Measurements from ENCODE around the gene AJAP1. TPM values are rescaled to one million over a fixed set of nuclear protein-coding genes. Genes with fewer than 3 reads are reported as not detected.

The AJAP1 gene
- total and polyA plus RNA-seq, 2 experiments from 2014 or later, result not detected

- Histone ChIP-seq H3K36me3 (ENCODE audit: insufficient read depth) (no peaks in the 10 kb centered on the region; the same call in 1 of the 2 replicates), H3K4me1 (ENCODE audit: insufficient read depth) (no peaks in the 10 kb centered on the region), H4K20me1 (replicated peaks; ENCODE audit: insufficient read depth) (no peaks in the 10 kb centered on the region), H3K4me2 (no peak overlapping the region), H3K27ac (ENCODE audit: low read depth) (no peak overlapping the region), H3K9me2 (ENCODE audit: insufficient read depth) (no peaks in the 10 kb centered on the region), H2AFZ (no peak overlapping the region), H3K79me2 (replicated peaks; ENCODE audit: insufficient read depth) (no peaks in the 10 kb centered on the region), H3F3A (replicated peaks; ENCODE audit: low read depth) (no peaks in the 10 kb centered on the region), H3K27me3 (ENCODE audit: insufficient read depth) (no peaks in the 10 kb centered on the region), H3K4me3 (no peak overlapping the region)
- TF ChIP-seq, protein P1, sequence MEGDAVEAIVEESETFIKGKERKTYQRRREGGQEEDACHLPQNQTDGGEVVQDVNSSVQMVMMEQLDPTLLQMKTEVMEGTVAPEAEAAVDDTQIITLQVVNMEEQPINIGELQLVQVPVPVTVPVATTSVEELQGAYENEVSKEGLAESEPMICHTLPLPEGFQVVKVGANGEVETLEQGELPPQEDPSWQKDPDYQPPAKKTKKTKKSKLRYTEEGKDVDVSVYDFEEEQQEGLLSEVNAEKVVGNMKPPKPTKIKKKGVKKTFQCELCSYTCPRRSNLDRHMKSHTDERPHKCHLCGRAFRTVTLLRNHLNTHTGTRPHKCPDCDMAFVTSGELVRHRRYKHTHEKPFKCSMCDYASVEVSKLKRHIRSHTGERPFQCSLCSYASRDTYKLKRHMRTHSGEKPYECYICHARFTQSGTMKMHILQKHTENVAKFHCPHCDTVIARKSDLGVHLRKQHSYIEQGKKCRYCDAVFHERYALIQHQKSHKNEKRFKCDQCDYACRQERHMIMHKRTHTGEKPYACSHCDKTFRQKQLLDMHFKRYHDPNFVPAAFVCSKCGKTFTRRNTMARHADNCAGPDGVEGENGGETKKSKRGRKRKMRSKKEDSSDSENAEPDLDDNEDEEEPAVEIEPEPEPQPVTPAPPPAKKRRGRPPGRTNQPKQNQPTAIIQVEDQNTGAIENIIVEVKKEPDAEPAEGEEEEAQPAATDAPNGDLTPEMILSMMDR (conservative IDR thresholded peaks at IDR 0.05; ENCODE audit: low read depth in 2 of 2), result no peak
- TF ChIP-seq, protein P2, sequence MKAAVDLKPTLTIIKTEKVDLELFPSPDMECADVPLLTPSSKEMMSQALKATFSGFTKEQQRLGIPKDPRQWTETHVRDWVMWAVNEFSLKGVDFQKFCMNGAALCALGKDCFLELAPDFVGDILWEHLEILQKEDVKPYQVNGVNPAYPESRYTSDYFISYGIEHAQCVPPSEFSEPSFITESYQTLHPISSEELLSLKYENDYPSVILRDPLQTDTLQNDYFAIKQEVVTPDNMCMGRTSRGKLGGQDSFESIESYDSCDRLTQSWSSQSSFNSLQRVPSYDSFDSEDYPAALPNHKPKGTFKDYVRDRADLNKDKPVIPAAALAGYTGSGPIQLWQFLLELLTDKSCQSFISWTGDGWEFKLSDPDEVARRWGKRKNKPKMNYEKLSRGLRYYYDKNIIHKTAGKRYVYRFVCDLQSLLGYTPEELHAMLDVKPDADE (IDR thresholded peaks at IDR 0.05), result no peak
- TF ChIP-seq CREB1 (CRISPR knock-in tag; IDR thresholded peaks at IDR 0.05; ENCODE audit: low read depth) (no peak), ZNF114 (CRISPR knock-in tag; IDR thresholded peaks at IDR 0.05) (no peak), ZNF462 (CRISPR knock-in tag; IDR thresholded peaks at IDR 0.05) (no peak), JUNB (IDR thresholded peaks at IDR 0.05; ENCODE audit: unreplicated experiment) (no peak), EZH2phosphoT487 (IDR thresholded peaks at IDR 0.05; ENCODE audit: unreplicated experiment) (no peak), STAT1 (IDR thresholded peaks at IDR 0.05; ENCODE audit: unreplicated experiment) (no peak)
- Mint-ChIP-seq H3K4me1 (no peaks in the 10 kb centered on the region; the same call in 2 of the 3 replicates), H3K36me3 (ENCODE audit: low read depth) (no peaks in the 10 kb centered on the region), H3K9me3 (no peaks in the 10 kb centered on the region; the same call in 2 of the 3 replicates), H3K27ac (no peak overlapping the region), H3K4me3 (no peak overlapping the region), H3K27me3 (ENCODE audit: insufficient read depth, low read depth, poor library complexity) (peaks cover 10% of the 10 kb centered on the region)
- DNase-seq (ENCODE audit: low spot score) (no peak), ATAC-seq (no peak)
These were observed 23.8 kb upstream of the AJAP1 start for GRCh38 chr1:4630561-4630960.

All from GM23338 (cell line).